H9 (cell line): ENCODE measurements around the gene NFYC. TPM values are rescaled to one million over a fixed set of nuclear protein-coding genes. Genes with fewer than 3 reads are reported as not detected.
A peak's percentile ranks its signal among the peaks of the same experiment; 100 is the strongest.

Source experiments
- DNase-seq: peaks from one replicate; pipeline ENCODE4 v3.0.0-alpha.2; 2017
- H2AFZ ChIP-seq: one replicate; pipeline ENCODE4 v1.6.1; 2013; ENCODE audit warnings: mild to moderate bottlenecking, low read length, control low read depth, moderate library complexity
- H2AK5ac ChIP-seq: 2 replicates; pipeline ENCODE4 v1.6.1; 2013; ENCODE audit warnings: low read length, control low read depth, mixed read lengths; ENCODE audit not compliant: insufficient read length
- H2BK120ac ChIP-seq: one replicate; pipeline ENCODE4 v1.6.1; 2013; ENCODE audit warnings: low read depth, mild to moderate bottlenecking, low read length, control low read depth, inconsistent platforms; ENCODE audit not compliant: poor library complexity, severe bottlenecking
- H2BK12ac ChIP-seq: 2 replicates; pipeline ENCODE4 v1.6.1; 2013; ENCODE audit warnings: low read length, control low read depth, mixed read lengths, low read depth; ENCODE audit not compliant: insufficient read length
- H2BK15ac ChIP-seq: 2 replicates; pipeline ENCODE4 v1.6.1; 2013; ENCODE audit warnings: low read depth, low read length, control low read depth
- H2BK20ac ChIP-seq: one replicate; pipeline ENCODE4 v1.6.1; 2013; ENCODE audit warnings: low read depth, mild to moderate bottlenecking, low read length, control low read depth, inconsistent platforms; ENCODE audit not compliant: poor library complexity, severe bottlenecking
- H2BK5ac ChIP-seq: 2 replicates; pipeline ENCODE4 v1.6.1; 2013; ENCODE audit warnings: low read length, control low read depth, mixed read lengths; ENCODE audit not compliant: insufficient read length
- H3K14ac ChIP-seq: 2 replicates; pipeline ENCODE4 v1.6.1; 2013; ENCODE audit warnings: low read length, control low read depth; ENCODE audit not compliant: insufficient read depth
- H3K18ac ChIP-seq: 2 replicates; pipeline ENCODE4 v1.6.1; 2013; ENCODE audit warnings: low read depth, mild to moderate bottlenecking, mixed read lengths, low read length, control low read depth; ENCODE audit not compliant: insufficient read length
- H3K23ac ChIP-seq: 2 replicates; pipeline ENCODE4 v1.6.1; 2013; ENCODE audit warnings: low read length, control low read depth, mixed read lengths, low read depth; ENCODE audit not compliant: insufficient read length
- H3K23me2 ChIP-seq: 2 replicates; pipeline ENCODE4 v1.6.1; 2013; ENCODE audit warnings: low read depth, mild to moderate bottlenecking, mixed read lengths, low read length, control low read depth; ENCODE audit not compliant: insufficient read length, poor library complexity, severe bottlenecking
- H3K27ac ChIP-seq: 2 replicates; pipeline ENCODE4 v1.5.1; 2013; ENCODE audit warnings: low read length, control low read depth, mixed read lengths, low read depth; ENCODE audit not compliant: insufficient read length
- H3K27me3 ChIP-seq: 2 replicates; pipeline ENCODE4 v1.6.1; 2013; ENCODE audit warnings: low read length, control low read depth, inconsistent platforms; ENCODE audit not compliant: insufficient read depth
- H3K4ac ChIP-seq: 2 replicates; pipeline ENCODE4 v1.6.1; 2013; ENCODE audit warnings: low read depth, mild to moderate bottlenecking, control low read depth, inconsistent platforms, low read length, moderate library complexity
- H3K4me1 ChIP-seq: 2 replicates; pipeline ENCODE4 v1.6.1; 2013; ENCODE audit warnings: low read length, control low read depth, inconsistent platforms; ENCODE audit not compliant: insufficient read depth
- H3K4me2 ChIP-seq: 2 replicates; pipeline ENCODE4 v1.6.1; 2013; ENCODE audit warnings: low read length, control low read depth, mixed read lengths; ENCODE audit not compliant: insufficient read length, insufficient read depth
- H3K56ac ChIP-seq: 2 replicates; pipeline ENCODE4 v1.6.1; 2013; ENCODE audit warnings: low read depth, mild to moderate bottlenecking, mixed read lengths, low read length, control low read depth; ENCODE audit not compliant: insufficient read length
- H3K79me1 ChIP-seq: 2 replicates; pipeline ENCODE4 v1.6.1; 2013; ENCODE audit warnings: low read depth, mild to moderate bottlenecking, moderate library complexity, low read length, control low read depth, inconsistent platforms; ENCODE audit not compliant: insufficient read depth, poor library complexity, severe bottlenecking
- H3K79me2 ChIP-seq: 2 replicates; pipeline ENCODE4 v1.6.1; 2013; ENCODE audit warnings: low read length, control low read depth, inconsistent platforms; ENCODE audit not compliant: insufficient read depth
- H3K9ac ChIP-seq: 2 replicates; pipeline ENCODE4 v1.6.1; 2013; ENCODE audit warnings: low read length, control low read depth, mixed read lengths; ENCODE audit not compliant: insufficient read length; ENCODE audit errors: extremely low read depth
- H3K9me3 ChIP-seq: one replicate; pipeline ENCODE4 v1.6.1; 2013; ENCODE audit warnings: low read depth, low read length, inconsistent platforms; ENCODE audit not compliant: control insufficient read depth
- H3T11ph ChIP-seq: one replicate; pipeline ENCODE4 v1.6.1; 2013; ENCODE audit warnings: mild to moderate bottlenecking, low read length, control low read depth, inconsistent platforms
- H4K20me1 ChIP-seq: one replicate; pipeline ENCODE4 v1.6.1; 2013; ENCODE audit not compliant: control insufficient read depth, insufficient read length, insufficient read depth
- H4K5ac ChIP-seq: 2 replicates; pipeline ENCODE4 v1.6.1; 2013; ENCODE audit warnings: low read depth, mild to moderate bottlenecking, mixed read lengths, low read length, control low read depth; ENCODE audit not compliant: insufficient read length
- H4K8ac ChIP-seq: replicated peaks from 2 replicates; pipeline ENCODE4 v1.6.1; 2013; ENCODE audit warnings: low read length, control low read depth, mixed read lengths, low read depth; ENCODE audit not compliant: insufficient read length
- H4K91ac ChIP-seq: 2 replicates; pipeline ENCODE4 v1.6.1; 2013; ENCODE audit warnings: low read depth, mild to moderate bottlenecking, moderate library complexity, mixed read lengths, low read length, control low read depth; ENCODE audit not compliant: insufficient read length
- H3K27ac Mint-ChIP-seq, 3 experiments: 2 replicates in 2 of 3; 3 replicates in 1 of 3; pipeline ENCODE4 v1.8.0; 2020 to 2021; ENCODE audit warnings: mixed read lengths in 3 of 3, mild to moderate bottlenecking in 1 of 3, moderate library complexity in 1 of 3
- H3K27me3 Mint-ChIP-seq: 2 replicates; pipeline ENCODE4 v1.8.0; 2021; ENCODE audit warnings: low read depth, mild to moderate bottlenecking, moderate library complexity, mixed read lengths
- H3K36me3 Mint-ChIP-seq, 3 experiments: 2 replicates in 2 of 3; 3 replicates in 1 of 3; pipeline ENCODE4 v1.8.0; 2020 to 2021; ENCODE audit warnings: low read depth in 3 of 3, mixed read lengths in 3 of 3; ENCODE audit not compliant: insufficient read depth in 1 of 3
- H3K4me1 Mint-ChIP-seq, 2 experiments: 2 replicates each; pipeline ENCODE4 v1.8.0; 2020; ENCODE audit warnings: mixed read lengths in 2 of 2
- H3K4me3 Mint-ChIP-seq, 2 experiments: 2 replicates in 1 of 2; 3 replicates in 1 of 2; pipeline ENCODE4 v1.8.0; 2020 to 2021; ENCODE audit warnings: mild to moderate bottlenecking in 2 of 2, mixed read lengths in 2 of 2, moderate library complexity in 1 of 2
- H3K9me3 Mint-ChIP-seq, 2 experiments: 2 replicates in 1 of 2; 3 replicates in 1 of 2; pipeline ENCODE4 v1.8.0; 2020; ENCODE audit warnings: mild to moderate bottlenecking in 2 of 2, mixed read lengths in 2 of 2, moderate library complexity in 1 of 2
- CTCF ChIP-seq: fragments of 200-600 bp; sonication (generic); conservative IDR thresholded peaks from 3 replicates; pipeline ENCODE4 v1.8.0; 2021; ENCODE audit warnings: antibody characterized with exemption, mild to moderate bottlenecking
- WGBS: extraction: QIAGEN DNeasy Blood & Tissue Kit; methylation state at CpG from one replicate; pipeline ENCODE4 v1.1.7; 2013; ENCODE audit warnings: missing lambda C conversion rate, low lambda C conversion rate, mixed read lengths; ENCODE audit not compliant: insufficient read length; ENCODE audit errors: extremely low coverage; 5-methylcytosine and 5-hydroxymethylcytosine counted together
- total RNA-seq: library from RNA; stranded (reverse); gene quantifications from 2 replicates; pipeline ENCODE4 v1.2.1, GENCODE V29; 2021

The NFYC gene
- total RNA-seq, 1 experiment from 2014 or later: 54.7 TPM

- H3K79me1 ChIP-seq: no peaks in the 10 kb centered on the region
- no peak overlapping the region for H3T11ph ChIP-seq
- H2BK5ac ChIP-seq: no peak overlapping the region
- H3K27ac ChIP-seq: no peak overlapping the region
- no peaks in the 10 kb centered on the region for H3K27me3 ChIP-seq
- H3K9me3 ChIP-seq: no peaks in the 10 kb centered on the region
- no peak overlapping the region for H4K5ac ChIP-seq
- WGBS: no CpG with 5 or more reads among the region's 2 CpGs
- no peak overlapping the region for H3K9ac ChIP-seq
- Mint-ChIP-seq H3K9me3 (no peaks in the 10 kb centered on the region), H3K4me3 (no peak overlapping the region), H3K36me3 (peaks cover 37 to 88% (median 71%) of the 10 kb centered on the region in 3 experiments; a peak in 6 of 7 replicates), H3K4me1 (no peaks in the 10 kb centered on the region), H3K27ac (peak overlapping the region in 2 of 3 experiments; percentile 7 to 15; a peak in 3 of 7 replicates), H3K27me3 (no peaks in the 10 kb centered on the region)
- no peaks in the 10 kb centered on the region for H4K20me1 ChIP-seq
- H3K79me2 ChIP-seq: no peaks in the 10 kb centered on the region
- H2AFZ ChIP-seq: no peak overlapping the region
- H3K18ac ChIP-seq: no peak overlapping the region
- no peaks in the 10 kb centered on the region for H3K23me2 ChIP-seq
- no peak for TF ChIP-seq CTCF
- H3K4me1 ChIP-seq: no peaks in the 10 kb centered on the region
- H3K56ac ChIP-seq: no peak overlapping the region
- no peak overlapping the region for H2BK20ac ChIP-seq
- DNase-seq: no peak
- H3K4ac ChIP-seq: no peak overlapping the region
- no peak overlapping the region for H2BK12ac ChIP-seq
- no peak overlapping the region for H3K4me2 ChIP-seq
- H3K23ac ChIP-seq: no peak overlapping the region
- no peak overlapping the region for H2AK5ac ChIP-seq
- H2BK15ac ChIP-seq: no peak overlapping the region
- no peak overlapping the region for H3K14ac ChIP-seq
- H4K91ac ChIP-seq: no peak overlapping the region
- no peak overlapping the region for H2BK120ac ChIP-seq
- no peak overlapping the region for H4K8ac ChIP-seq
Measured at GRCh38 chr1:40764981-40765380, 73.5 kb downstream of the NFYC start.
